GM19397 (cell line): ENCODE data around the gene CLNK.

Experiments used
- ATAC-seq: cut with Tn5 transposase; IDR thresholded peaks from one replicate; pipeline ENCODE4 v1.9.1; 2021; ENCODE audit warnings: mild to moderate bottlenecking, moderate library complexity; ENCODE audit not compliant: unreplicated experiment

Gene CLNK

DNA sequence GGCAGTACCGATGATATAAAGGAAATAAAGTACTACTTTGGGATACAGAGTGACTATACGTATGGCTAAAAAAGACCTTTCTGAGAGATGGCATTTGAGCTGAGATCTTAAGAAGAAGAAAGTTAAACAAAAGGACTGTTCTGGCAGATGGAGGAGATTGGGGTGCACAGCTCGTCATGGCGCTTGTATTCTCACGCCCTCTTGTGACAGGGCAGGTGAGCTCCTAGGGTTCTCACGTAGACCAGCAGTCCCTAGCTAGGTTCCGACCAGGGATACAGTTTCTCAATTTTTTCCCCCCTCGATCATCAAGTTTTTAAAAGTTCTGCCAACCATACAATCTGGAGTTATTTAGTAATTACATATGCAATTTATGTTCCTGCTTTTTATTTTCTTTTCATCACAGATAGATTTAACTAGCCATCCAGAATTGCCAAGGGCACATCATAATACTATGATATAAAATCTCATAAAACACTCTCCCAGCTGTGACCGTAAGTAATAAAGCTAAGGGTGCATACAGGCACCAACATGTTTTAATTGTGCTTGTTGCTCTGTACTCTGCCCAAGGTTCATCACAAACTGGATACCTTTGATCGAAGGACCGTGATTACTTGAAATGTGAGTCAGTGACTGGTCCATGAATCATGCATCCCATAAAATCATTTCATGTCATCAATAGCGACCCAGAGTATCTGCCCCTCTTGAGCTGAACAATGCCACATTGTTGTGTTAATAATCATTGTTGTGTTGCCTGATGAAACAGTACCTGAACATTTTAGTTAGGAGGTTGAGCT is 157.9 kb downstream of the CLNK start:
- ATAC-seq: no peak

DNA sequence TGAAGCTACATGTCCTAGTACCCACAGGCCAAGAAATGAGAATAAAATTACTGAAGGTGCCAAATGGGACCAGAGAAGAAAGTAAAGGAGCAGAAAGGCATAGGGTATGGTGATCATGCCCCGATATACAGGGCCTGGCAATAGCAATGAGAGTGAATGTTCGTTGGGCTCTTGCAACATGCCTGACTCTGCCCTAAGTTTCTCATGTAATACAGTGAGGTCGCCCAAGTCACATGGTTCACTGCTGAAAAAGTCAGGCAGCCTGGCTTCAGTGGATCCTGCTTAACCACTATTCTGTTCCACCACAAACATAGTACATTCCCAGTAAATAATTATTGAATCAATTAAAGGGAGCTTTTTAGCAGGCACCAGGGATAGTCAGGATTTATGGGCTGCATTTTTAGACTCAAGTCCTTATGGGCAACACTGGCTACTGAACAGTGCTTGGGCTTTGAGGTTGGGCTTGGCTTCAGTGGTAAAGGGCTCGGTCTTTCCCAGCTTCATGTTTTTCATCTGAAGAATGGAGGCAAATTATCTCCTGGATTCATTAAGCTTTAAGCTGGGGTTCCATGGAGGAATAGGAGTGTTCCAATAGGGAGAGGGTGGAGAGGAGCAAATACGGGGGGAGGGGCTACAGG is 160.3 kb downstream of the CLNK start:
- ATAC-seq: no peak

GRCh38 chr4:10521424-10521823 is 163.1 kb downstream of the CLNK start:
- ATAC-seq: no peak

DNA sequence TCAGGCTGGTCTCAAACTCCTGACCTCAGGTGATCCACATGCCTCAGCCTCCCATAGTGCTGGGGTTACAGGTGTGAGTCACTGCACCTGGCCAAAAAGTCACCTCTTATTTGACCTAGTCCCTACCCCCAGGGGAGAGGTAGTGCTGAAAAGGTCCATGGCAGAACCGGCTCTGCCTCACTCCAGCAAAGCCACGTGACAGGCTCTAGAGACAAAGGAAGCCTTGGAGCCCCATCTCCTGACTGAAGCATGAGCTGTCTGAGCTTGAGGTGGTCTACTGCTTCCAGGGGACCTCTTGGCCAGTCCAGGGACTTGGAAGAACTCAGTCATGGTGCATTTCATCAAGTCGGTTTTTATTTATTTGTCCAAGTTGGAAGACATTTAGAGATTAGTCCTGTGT is 174.8 kb downstream of the CLNK start:
- ATAC-seq: no peak

DNA sequence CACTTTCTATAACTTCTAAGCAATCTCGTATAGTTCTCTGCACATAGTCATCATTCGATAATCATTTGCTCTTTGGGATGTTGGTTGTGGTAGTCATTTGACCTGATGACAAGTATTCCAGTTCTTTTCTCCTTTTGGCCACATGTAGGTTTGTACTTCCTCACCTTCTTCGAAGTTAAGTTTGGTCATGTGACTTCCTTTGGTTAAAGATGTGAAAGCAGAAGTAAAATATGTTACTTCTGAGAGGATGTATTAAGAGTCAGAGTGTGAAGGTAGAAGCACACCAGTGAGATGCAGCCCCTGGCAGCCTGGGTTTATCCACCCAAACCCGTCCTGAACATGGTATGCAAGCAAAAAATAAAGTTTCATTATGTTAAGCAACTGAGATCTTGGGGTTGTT is 178.5 kb downstream of the CLNK start:
- no peak for ATAC-seq

GRCh38 chr4:10504570-10505179 is 179.9 kb downstream of the CLNK start:
- ATAC-seq: no peak

DNA sequence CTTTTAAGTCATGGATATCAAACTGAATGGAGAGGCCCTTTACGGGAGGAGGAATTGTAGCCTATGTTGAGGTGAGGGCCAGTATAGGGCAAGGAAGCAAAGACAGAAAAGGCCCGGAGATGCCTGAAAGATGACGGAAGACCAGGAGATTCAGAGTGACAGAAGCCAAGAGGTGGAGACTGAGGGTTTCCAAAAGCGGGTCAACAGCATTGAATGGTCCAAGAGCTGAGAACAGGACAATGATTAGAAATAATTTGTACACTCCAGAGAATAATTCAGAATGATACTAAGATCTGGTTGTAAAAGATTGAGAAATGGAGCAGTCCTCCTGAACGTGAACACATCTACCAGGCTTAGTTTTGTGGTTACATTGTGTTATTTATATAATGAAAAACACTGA is 181.9 kb downstream of the CLNK start:
- ATAC-seq: no peak

- no peak for ATAC-seq
These were observed 183.8 kb downstream of the CLNK start for GRCh38 chr4:10500776-10501175.

- no peak for ATAC-seq
These were observed 188.4 kb downstream of the CLNK start for GRCh38 chr4:10496200-10496599.

DNA sequence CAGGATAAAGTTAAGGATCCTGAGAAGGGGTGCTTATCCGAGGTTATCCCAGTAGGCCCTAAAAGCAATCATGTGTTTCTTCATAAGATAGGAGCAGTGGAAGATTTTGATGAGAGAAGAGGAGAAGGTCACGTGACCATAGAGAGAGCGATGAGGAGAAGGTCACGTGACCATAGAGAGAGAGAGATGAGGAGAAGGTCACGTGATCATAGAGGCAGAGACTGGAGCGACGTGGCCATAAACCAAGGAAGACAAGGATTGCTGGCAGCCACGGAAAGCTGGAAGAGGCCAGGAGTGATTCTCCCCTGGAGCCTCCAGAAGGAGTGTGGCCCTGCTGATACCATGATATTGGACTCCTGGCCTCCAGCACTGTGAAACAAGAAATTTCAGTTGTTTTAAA is 188.9 kb downstream of the CLNK start:
- ATAC-seq: no peak

GRCh38 chr4:10492464-10492863 is 192.1 kb downstream of the CLNK start:
- no peak for ATAC-seq

DNA sequence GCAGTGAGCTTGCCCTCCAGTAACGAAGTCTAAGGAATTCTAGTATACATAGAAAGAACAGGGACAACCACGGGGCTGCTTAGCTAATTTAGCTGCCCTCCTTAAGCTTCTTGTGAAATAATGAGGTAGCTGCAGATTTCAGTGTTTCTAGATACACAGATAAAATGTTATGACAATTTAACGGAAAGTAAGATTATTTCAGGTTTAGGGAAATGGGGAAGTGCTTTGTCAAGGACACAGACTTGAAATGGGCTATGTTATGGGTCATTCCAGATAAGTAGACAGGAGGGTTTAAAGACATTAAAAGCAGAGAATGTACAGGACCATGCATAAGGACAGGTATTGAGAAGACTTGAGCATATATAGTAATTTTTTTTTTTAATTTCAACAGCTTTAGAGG is 193.2 kb downstream of the CLNK start:
- ATAC-seq: no peak

GRCh38 chr4:10490996-10491395 is 193.6 kb downstream of the CLNK start:
- ATAC-seq: no peak

DNA sequence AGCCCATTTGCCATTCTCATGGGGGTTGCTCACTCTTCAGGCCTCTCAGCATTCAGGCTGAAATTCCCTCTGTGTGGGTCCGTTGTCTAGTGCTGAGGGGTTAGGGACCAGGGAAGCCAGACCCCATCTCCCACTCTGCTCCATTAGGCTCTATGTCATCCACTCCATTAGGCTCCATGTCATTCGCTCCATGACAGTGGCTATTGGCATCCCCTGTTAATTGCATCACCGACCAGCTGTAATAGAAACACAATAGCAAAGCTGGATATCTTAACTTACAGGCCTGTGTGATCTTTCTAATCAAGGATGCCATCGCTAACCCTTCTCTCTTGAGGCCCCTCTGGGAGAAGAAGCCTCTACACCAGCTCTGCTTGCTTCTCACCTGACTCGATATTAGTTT is 201.7 kb downstream of the CLNK start:
- ATAC-seq: no peak

DNA sequence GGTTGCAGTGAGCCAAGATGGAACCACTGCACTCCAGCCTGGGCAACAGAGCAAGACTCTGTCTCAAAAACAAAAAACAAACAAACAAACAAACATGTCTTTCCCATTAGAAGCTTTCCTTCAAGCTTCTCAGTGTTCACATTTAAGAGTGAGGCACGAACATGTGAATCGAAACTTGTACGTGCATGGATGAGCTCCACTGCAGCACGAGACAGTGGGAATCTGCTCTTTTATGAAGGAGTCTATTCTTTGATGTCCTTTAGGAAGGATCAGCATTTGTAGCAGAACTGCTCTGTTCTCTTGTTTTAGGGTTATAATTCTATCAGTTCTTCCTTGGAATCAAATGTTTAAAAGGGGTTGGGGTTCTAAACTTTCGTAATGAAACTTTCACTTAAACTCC is 204.0 kb downstream of the CLNK start:
- no peak for ATAC-seq

DNA sequence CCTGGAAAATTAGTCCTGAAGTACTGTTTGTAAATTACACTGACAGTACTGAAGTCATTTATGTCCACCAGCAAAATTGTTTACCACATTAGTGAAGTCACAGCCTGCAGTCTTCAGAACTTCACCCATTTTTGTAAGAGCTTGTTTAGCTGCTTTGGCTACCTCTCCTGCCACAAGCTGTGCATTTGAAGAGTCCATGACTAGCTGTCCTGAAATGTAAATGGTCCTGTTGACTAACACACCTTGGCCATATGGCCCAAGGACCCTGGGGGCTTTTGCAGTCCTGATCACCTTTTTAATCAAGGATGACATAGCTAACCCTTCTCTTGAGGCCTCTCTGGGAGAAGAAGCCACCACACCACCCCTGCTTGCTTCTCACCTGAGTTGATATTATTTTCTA is 205.9 kb downstream of the CLNK start:
- ATAC-seq: no peak

GRCh38 chr4:10470505-10470904 is 214.1 kb downstream of the CLNK start:
- no peak for ATAC-seq

DNA sequence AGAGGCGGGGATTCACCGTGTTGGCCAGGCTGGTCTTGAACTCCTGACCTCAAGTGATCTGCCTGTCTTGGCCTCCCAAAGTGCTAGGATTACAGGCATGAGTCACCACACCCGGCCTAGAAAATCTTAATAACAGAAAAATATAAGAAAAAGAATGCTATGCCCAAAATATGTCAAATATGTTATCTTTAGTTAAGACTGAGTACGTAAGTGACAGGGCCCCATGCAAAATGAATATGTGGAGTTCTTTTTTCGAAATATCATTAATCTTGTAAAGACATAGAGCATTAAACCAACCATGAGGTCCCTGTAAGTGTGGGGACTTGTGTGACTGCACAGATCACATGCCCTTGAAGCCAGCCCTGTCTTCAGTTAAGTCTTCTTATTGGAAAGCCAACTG is 218.4 kb downstream of the CLNK start:
- ATAC-seq: no peak

- ATAC-seq: no peak
These were observed 221.7 kb downstream of the CLNK start for GRCh38 chr4:10462876-10463275.

GRCh38 chr4:10461850-10462400 is 222.6 kb downstream of the CLNK start:
- ATAC-seq: no peak

- peak; percentile 73 for ATAC-seq
These were observed 223.3 kb downstream of the CLNK start for GRCh38 chr4:10461091-10461849.
